Activated CD4-positive, alpha-beta T cell treated with anti-CD3 and anti-CD28 coated beads, Interleukin-2, amount 10 ng/mL, durations not matched to agents 24 days and 14 days (primary cell): ENCODE measurements around the gene MRC1. TPM values are rescaled to one million over a fixed set of nuclear protein-coding genes. Genes with fewer than 3 reads are reported as not detected.

Experiments
- DNase-seq: peaks from one replicate; pipeline ENCODE4 v3.0.0; 2022
- H3K27ac Mint-ChIP-seq: one replicate; pipeline ENCODE4 v1.8.0; 2022; ENCODE audit warnings: mild to moderate bottlenecking, mixed read lengths
- H3K27me3 Mint-ChIP-seq: one replicate; pipeline ENCODE4 v1.8.0; 2022; ENCODE audit warnings: mixed read lengths
- H3K36me3 Mint-ChIP-seq: one replicate; pipeline ENCODE4 v1.8.0; 2022; ENCODE audit warnings: low read depth, mild to moderate bottlenecking, mixed read lengths
- H3K4me1 Mint-ChIP-seq: one replicate; pipeline ENCODE4 v1.8.0; 2021; ENCODE audit warnings: mixed read lengths
- H3K4me3 Mint-ChIP-seq: one replicate; pipeline ENCODE4 v1.8.0; 2022; ENCODE audit warnings: mild to moderate bottlenecking, moderate library complexity, mixed read lengths
- H3K9me3 Mint-ChIP-seq: one replicate; pipeline ENCODE4 v1.8.0; 2021; ENCODE audit warnings: mixed read lengths
- intact Hi-C: fragments of 100-400 bp; cut with micrococcal nuclease; formaldehyde crosslinking; loops from one replicate; pipeline ENCODE4 v1.15.1; 2023
- total RNA-seq: library from RNA; stranded (reverse); gene quantifications from 2 replicates; pipeline ENCODE4 v1.2.3, GENCODE V29; 2022

MRC1 gene
- total RNA-seq, result not detected in 2 replicates

GRCh38 chr10:17808971-17809841, at the start of gene MRC1:
MRC1 (plus strand) TSS chr10:17809348; CDS start chr10:17809466, 118 bp downstream.
- H3K9me3 Mint-ChIP-seq, result no peaks in the 10 kb centered on the region
- no peak for DNase-seq
- H3K27ac Mint-ChIP-seq, result no peak within 1 kb of the TSS
- intact Hi-C loops, result no loop called here
- H3K36me3 Mint-ChIP-seq, result no peaks in the 10 kb centered on the region
- no peak within 1 kb of the TSS for H3K4me3 Mint-ChIP-seq
- H3K4me1 Mint-ChIP-seq, result peaks cover 4% of the 10 kb centered on the region
- peaks cover 13% of the 10 kb centered on the region for H3K27me3 Mint-ChIP-seq

GRCh38 chr10:17764142-17764541, 45.0 kb upstream of the MRC1 start:
- DNase-seq, result no peak
- intact Hi-C loops, result no loop called here
- Mint-ChIP-seq H3K36me3 (no peaks in the 10 kb centered on the region), H3K9me3 (no peaks in the 10 kb centered on the region), H3K27me3 (peaks cover 2% of the 10 kb centered on the region), H3K4me1 (no peaks in the 10 kb centered on the region), H3K4me3 (no peak overlapping the region), H3K27ac (no peak overlapping the region)

- H3K27me3 Mint-ChIP-seq, result peaks cover 2% of the 10 kb centered on the region
- no peaks in the 10 kb centered on the region for H3K9me3 Mint-ChIP-seq
- no peaks in the 10 kb centered on the region for H3K36me3 Mint-ChIP-seq
- DNase-seq, result no peak
- H3K4me3 Mint-ChIP-seq, result no peak overlapping the region
- no peak overlapping the region for H3K27ac Mint-ChIP-seq
- no peaks in the 10 kb centered on the region for H3K4me1 Mint-ChIP-seq
- intact Hi-C loops, result no loop called here
These were observed 43.5 kb upstream of the MRC1 start for GRCh38 chr10:17765602-17766001.

GRCh38 chr10:17766731-17767130, 42.4 kb upstream of the MRC1 start:
- no peak for DNase-seq
- H3K4me3 Mint-ChIP-seq, result no peak overlapping the region
- H3K4me1 Mint-ChIP-seq, result no peaks in the 10 kb centered on the region
- no peaks in the 10 kb centered on the region for H3K36me3 Mint-ChIP-seq
- H3K27me3 Mint-ChIP-seq, result peaks cover 2% of the 10 kb centered on the region
- no peaks in the 10 kb centered on the region for H3K9me3 Mint-ChIP-seq
- H3K27ac Mint-ChIP-seq, result no peak overlapping the region
- intact Hi-C loops, result no loop called here

GRCh38 chr10:17768496-17768895, 40.7 kb upstream of the MRC1 start:
- intact Hi-C loops, result no loop called here
- H3K9me3 Mint-ChIP-seq, result no peaks in the 10 kb centered on the region
- DNase-seq, result no peak
- no peaks in the 10 kb centered on the region for H3K4me1 Mint-ChIP-seq
- H3K36me3 Mint-ChIP-seq, result no peaks in the 10 kb centered on the region
- peaks cover 4% of the 10 kb centered on the region for H3K27me3 Mint-ChIP-seq
- H3K4me3 Mint-ChIP-seq, result no peak overlapping the region
- no peak overlapping the region for H3K27ac Mint-ChIP-seq

- Mint-ChIP-seq H3K36me3 (no peaks in the 10 kb centered on the region), H3K4me1 (no peaks in the 10 kb centered on the region), H3K4me3 (no peak overlapping the region), H3K27ac (no peak overlapping the region), H3K27me3 (peaks cover 4% of the 10 kb centered on the region), H3K9me3 (no peaks in the 10 kb centered on the region)
- no peak for DNase-seq
- intact Hi-C loops, result no loop called here
These were observed 40.2 kb upstream of the MRC1 start for GRCh38 chr10:17768957-17769356.

GRCh38 chr10:17771017-17771416, 38.1 kb upstream of the MRC1 start:
- intact Hi-C loops, result no loop called here
- no peak overlapping the region for H3K4me3 Mint-ChIP-seq
- no peaks in the 10 kb centered on the region for H3K36me3 Mint-ChIP-seq

GRCh38 chr10:17779784-17780183, 29.4 kb upstream of the MRC1 start:
- Mint-ChIP-seq H3K4me3 (no peak overlapping the region), H3K36me3 (no peaks in the 10 kb centered on the region), H3K9me3 (no peaks in the 10 kb centered on the region), H3K27ac (no peak overlapping the region), H3K27me3 (no peaks in the 10 kb centered on the region), H3K4me1 (no peaks in the 10 kb centered on the region)
- intact Hi-C loops, result no loop called here
- no peak for DNase-seq

More at GRCh38 chr10:17771017-17771416, 38.1 kb upstream of the MRC1 start:
- Mint-ChIP-seq H3K27ac (no peak overlapping the region), H3K9me3 (no peaks in the 10 kb centered on the region), H3K27me3 (peaks cover 4% of the 10 kb centered on the region), H3K4me1 (no peaks in the 10 kb centered on the region)
- no peak for DNase-seq

GRCh38 chr10:17780727-17781126, 28.4 kb upstream of the MRC1 start:
- no peaks in the 10 kb centered on the region for H3K9me3 Mint-ChIP-seq
- H3K36me3 Mint-ChIP-seq, result no peaks in the 10 kb centered on the region
- no peak overlapping the region for H3K27ac Mint-ChIP-seq
- intact Hi-C loops, result no loop called here
- no peaks in the 10 kb centered on the region for H3K27me3 Mint-ChIP-seq
- H3K4me1 Mint-ChIP-seq, result no peaks in the 10 kb centered on the region
- no peak overlapping the region for H3K4me3 Mint-ChIP-seq
- no peak for DNase-seq

- intact Hi-C loops, result no loop called here
- H3K4me3 Mint-ChIP-seq, result no peak overlapping the region
- H3K36me3 Mint-ChIP-seq, result no peaks in the 10 kb centered on the region
These were observed 27.3 kb upstream of the MRC1 start for GRCh38 chr10:17781856-17782255.

GRCh38 chr10:17782921-17783665, 26.1 kb upstream of the MRC1 start:
- no peak for DNase-seq
- Mint-ChIP-seq H3K27me3 (peaks cover 2% of the 10 kb centered on the region), H3K4me1 (no peaks in the 10 kb centered on the region), H3K36me3 (no peaks in the 10 kb centered on the region), H3K27ac (no peak overlapping the region), H3K4me3 (no peak overlapping the region), H3K9me3 (no peaks in the 10 kb centered on the region)
- intact Hi-C loops, result no loop called here

More at GRCh38 chr10:17781856-17782255, 27.3 kb upstream of the MRC1 start:
- Mint-ChIP-seq H3K27ac (no peak overlapping the region), H3K9me3 (no peaks in the 10 kb centered on the region), H3K4me1 (no peaks in the 10 kb centered on the region), H3K27me3 (peaks cover 2% of the 10 kb centered on the region)
- no peak for DNase-seq

- DNase-seq, result no peak
- no peak overlapping the region for H3K4me3 Mint-ChIP-seq
- no peaks in the 10 kb centered on the region for H3K36me3 Mint-ChIP-seq
- peaks cover 2% of the 10 kb centered on the region for H3K27me3 Mint-ChIP-seq
- no peaks in the 10 kb centered on the region for H3K4me1 Mint-ChIP-seq
- H3K27ac Mint-ChIP-seq, result no peak overlapping the region
- intact Hi-C loops, result no loop called here
- no peaks in the 10 kb centered on the region for H3K9me3 Mint-ChIP-seq
These were observed 25.4 kb upstream of the MRC1 start for GRCh38 chr10:17783751-17784150.

GRCh38 chr10:17784688-17785087, 24.5 kb upstream of the MRC1 start:
- Mint-ChIP-seq H3K4me1 (no peaks in the 10 kb centered on the region), H3K4me3 (no peak overlapping the region), H3K36me3 (no peaks in the 10 kb centered on the region), H3K27me3 (peaks cover 2% of the 10 kb centered on the region), H3K27ac (no peak overlapping the region), H3K9me3 (no peaks in the 10 kb centered on the region)
- no peak for DNase-seq
- intact Hi-C loops, result no loop called here

- Mint-ChIP-seq H3K4me3 (no peak overlapping the region), H3K4me1 (no peaks in the 10 kb centered on the region)
These were observed 23.7 kb upstream of the MRC1 start for GRCh38 chr10:17785276-17785930.

More at GRCh38 chr10:17785276-17785930, 23.7 kb upstream of the MRC1 start:
- no peaks in the 10 kb centered on the region for H3K9me3 Mint-ChIP-seq
- DNase-seq, result no peak
- intact Hi-C loops, result no loop called here
- no peaks in the 10 kb centered on the region for H3K36me3 Mint-ChIP-seq
- no peak overlapping the region for H3K27ac Mint-ChIP-seq
- peaks cover 2% of the 10 kb centered on the region for H3K27me3 Mint-ChIP-seq
